Measurements from ENCODE around the gene PPDPF.
"Not testable (repeated sequence)": the region's sequence is repeated elsewhere in the genome, so short reads cannot be mapped to it uniquely, and the experiment has no call there.

DNA sequence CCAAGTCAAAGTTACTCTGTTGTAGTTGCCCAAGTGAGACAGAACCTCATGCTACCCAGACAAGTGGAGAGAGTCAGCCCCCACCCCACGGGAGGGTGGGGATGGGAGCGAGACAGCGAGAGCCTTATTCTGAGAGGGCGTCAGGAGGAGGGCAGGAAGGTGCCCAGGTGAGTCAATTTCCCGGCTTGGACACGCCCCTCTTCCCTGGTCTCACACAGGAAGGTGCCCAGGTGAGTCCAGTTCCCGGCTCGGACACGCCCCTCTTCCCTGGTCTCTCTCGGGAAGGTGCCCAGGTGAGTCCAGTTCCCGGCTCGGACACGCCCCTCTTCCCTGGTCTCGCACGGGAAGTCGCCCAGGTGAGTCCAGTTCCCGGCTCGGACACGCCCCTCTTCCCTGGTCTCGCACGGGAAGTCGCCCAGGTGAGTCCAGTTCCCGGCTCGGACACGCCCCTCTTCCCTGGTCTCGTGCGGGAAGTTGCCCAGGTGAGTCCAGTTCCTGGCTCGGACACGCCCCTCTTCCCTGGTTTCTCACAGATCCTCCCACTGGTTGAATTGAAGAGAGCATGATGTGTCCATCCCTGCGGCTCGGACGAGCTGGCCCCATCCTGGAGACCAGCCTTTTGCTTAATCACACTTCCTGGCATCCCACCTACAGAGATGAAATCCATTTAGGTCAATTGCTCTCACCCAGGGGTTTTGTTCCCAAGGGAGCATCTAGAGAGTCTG, 40.7 kb upstream of the PPDPF start:
- not testable (repeated sequence) for TF ChIP-seq CTCF, POLR2A (IDR thresholded peaks at IDR 0.05)
